Measurements from ENCODE around the gene RLN3.

GRCh38 chr19:13992025-13992424 is 35.9 kb upstream of the RLN3 start:
- TF ChIP-seq, protein P1, sequence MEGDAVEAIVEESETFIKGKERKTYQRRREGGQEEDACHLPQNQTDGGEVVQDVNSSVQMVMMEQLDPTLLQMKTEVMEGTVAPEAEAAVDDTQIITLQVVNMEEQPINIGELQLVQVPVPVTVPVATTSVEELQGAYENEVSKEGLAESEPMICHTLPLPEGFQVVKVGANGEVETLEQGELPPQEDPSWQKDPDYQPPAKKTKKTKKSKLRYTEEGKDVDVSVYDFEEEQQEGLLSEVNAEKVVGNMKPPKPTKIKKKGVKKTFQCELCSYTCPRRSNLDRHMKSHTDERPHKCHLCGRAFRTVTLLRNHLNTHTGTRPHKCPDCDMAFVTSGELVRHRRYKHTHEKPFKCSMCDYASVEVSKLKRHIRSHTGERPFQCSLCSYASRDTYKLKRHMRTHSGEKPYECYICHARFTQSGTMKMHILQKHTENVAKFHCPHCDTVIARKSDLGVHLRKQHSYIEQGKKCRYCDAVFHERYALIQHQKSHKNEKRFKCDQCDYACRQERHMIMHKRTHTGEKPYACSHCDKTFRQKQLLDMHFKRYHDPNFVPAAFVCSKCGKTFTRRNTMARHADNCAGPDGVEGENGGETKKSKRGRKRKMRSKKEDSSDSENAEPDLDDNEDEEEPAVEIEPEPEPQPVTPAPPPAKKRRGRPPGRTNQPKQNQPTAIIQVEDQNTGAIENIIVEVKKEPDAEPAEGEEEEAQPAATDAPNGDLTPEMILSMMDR (IDR thresholded peaks at IDR 0.05; ENCODE audit: low read depth, low read length, missing input control): no peak
- no peak for TF ChIP-seq TAF1 (conservative IDR thresholded peaks at IDR 0.05)
- no peak for TF ChIP-seq GABPA (IDR thresholded peaks at IDR 0.05 in 1 of 2, conservative IDR thresholded peaks at IDR 0.05 in 1 of 2)
- no peak for TF ChIP-seq HNF4A (conservative IDR thresholded peaks at IDR 0.05)
- TF ChIP-seq, protein P2, sequence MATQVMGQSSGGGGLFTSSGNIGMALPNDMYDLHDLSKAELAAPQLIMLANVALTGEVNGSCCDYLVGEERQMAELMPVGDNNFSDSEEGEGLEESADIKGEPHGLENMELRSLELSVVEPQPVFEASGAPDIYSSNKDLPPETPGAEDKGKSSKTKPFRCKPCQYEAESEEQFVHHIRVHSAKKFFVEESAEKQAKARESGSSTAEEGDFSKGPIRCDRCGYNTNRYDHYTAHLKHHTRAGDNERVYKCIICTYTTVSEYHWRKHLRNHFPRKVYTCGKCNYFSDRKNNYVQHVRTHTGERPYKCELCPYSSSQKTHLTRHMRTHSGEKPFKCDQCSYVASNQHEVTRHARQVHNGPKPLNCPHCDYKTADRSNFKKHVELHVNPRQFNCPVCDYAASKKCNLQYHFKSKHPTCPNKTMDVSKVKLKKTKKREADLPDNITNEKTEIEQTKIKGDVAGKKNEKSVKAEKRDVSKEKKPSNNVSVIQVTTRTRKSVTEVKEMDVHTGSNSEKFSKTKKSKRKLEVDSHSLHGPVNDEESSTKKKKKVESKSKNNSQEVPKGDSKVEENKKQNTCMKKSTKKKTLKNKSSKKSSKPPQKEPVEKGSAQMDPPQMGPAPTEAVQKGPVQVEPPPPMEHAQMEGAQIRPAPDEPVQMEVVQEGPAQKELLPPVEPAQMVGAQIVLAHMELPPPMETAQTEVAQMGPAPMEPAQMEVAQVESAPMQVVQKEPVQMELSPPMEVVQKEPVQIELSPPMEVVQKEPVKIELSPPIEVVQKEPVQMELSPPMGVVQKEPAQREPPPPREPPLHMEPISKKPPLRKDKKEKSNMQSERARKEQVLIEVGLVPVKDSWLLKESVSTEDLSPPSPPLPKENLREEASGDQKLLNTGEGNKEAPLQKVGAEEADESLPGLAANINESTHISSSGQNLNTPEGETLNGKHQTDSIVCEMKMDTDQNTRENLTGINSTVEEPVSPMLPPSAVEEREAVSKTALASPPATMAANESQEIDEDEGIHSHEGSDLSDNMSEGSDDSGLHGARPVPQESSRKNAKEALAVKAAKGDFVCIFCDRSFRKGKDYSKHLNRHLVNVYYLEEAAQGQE (IDR thresholded peaks at IDR 0.05): no peak
- TF ChIP-seq, protein P3, sequence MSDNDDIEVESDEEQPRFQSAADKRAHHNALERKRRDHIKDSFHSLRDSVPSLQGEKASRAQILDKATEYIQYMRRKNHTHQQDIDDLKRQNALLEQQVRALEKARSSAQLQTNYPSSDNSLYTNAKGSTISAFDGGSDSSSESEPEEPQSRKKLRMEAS (IDR thresholded peaks at IDR 0.05): no peak
- TF ChIP-seq YY1 (IDR thresholded peaks at IDR 0.05): no peak
- TF ChIP-seq ZBTB33 (IDR thresholded peaks at IDR 0.05): no peak

All from liver (tissue), 3 donors.